Epidermal melanocyte (primary cell): ENCODE measurements around the gene COL20A1.

Experiments used
- DNase-seq: peaks from one replicate; pipeline ENCODE4 v3.0.0; 2011; ENCODE audit warnings: low spot score; ENCODE audit not compliant: insufficient read length

The COL20A1 gene

GRCh38 chr20:63347081-63347741, 54.2 kb downstream of the COL20A1 start:
- no peak for DNase-seq

DNA sequence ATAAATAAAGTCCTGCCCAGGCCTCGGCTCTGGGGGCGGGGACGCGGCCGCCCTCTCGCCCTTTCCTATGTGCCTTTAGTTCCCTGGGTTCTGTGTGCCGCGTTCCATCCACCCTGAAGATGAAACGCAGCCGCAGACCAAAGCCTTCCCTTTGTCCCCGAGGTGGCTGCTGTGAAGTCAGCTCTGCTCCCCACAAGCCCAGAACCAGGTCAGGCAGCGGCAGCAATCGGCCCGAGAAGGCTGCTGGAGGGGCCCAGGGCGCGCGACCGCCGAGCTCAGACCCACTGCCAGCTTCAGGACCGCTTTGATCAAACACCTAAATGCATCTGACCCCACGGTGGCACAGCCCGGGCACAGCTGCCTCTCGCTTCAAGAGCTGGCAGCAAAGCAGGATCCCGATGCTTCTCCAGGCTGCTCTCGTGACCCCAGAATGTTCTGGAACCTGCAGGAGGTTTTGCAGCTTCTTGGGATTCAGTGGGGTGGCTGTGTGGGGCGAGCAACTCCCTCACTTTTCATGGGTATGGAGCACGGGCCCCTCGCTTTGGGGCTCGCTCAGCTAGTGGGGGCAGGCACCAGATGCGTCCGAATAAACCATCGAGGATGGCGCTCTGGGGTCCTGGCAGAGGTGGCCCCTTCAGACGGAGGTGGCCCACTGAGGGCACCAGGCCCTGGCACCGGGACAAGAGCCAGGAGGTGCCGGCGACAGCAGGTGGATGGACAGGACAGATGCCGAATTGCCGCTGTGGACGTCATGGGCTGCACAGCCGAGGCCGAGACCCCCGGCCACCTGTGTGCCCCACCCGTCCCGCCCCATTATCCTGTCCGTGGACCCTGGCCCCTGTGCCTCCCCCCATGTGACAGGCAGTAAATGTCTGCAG, 55.2 kb downstream of the COL20A1 start:
- no peak for DNase-seq

GRCh38 chr20:63348828-63349515, 56.0 kb downstream of the COL20A1 start:
- DNase-seq = no peak

DNA sequence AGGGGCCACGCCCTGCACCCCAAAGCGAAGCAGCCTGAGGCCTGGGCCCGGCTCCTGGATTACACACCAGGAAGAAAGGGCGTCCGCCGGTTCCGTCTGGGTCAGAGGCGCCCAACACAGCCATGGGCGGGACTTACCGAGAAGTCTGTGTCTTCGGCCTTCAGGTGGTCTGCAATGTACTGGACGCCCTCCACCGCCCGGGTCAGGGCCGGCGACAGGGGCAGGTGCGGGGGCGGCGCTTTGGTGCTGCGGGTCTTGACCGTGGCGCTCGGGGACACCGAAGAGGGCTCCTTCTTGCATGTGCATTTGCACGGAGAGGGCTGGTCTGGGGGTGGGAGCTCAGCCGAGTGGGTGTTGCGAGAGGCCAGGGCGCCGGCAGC, 56.5 kb downstream of the COL20A1 start:
- DNase-seq = no peak

DNA sequence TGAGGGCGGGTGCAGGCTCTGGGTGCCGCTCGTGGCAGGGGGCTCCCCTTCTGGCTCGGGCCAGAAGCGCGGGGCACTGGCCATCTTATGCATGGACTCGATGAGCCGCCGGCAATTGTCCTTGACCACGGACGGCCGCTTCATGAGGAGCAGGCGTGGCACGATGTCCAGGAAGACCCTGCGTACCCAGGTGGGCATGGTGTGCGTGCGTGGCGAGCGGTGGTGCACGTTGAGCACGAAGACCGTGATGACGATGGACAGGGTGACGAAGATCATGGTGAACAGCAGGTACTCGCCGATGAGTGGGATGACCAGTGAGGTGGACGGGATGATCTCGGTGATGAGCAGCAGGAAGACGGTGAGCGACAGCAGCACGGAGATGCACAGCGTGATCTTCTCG, 57.2 kb downstream of the COL20A1 start:
- DNase-seq = no peak

DNA sequence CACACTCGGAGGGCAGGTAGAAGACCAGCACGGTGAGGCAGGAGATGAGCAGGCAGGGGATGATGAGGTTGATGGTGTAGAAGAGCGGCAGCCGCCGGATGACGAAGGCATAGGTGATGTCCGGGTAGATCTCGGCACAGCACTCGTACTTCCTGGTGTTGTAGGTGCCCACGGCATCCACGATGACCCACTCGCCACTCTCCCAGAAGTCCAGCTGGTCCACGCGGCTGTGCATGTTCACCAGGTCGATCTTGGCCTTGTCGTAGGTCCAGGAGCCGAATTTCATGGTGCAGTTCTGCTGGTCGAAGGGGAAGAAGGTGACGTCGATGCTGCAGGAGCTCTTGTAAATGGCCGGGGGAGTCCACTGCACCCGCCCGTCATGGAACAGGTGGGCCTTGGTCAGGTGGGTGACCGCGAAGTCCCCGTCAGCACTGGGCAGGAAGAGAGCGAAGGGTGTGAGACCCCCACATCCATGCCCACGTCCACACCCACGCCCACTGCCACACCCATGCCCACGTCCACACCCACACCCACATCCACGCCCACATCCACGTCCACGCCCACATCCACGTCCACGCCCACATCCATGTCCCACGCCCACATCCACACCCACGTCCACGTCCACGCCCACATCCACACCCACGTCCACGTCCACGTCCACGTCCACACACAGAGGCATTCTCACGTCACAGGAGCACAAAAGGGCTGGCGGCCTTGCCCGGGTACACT, 57.8 kb downstream of the COL20A1 start:
- no peak for DNase-seq

GRCh38 chr20:63351326-63351700, 58.3 kb downstream of the COL20A1 start:
- no peak for DNase-seq

- DNase-seq = no peak
Observed at GRCh38 chr20:63351811-63352591, 59.0 kb downstream of the COL20A1 start.

- no peak for DNase-seq
Observed at GRCh38 chr20:63352811-63353221, 59.8 kb downstream of the COL20A1 start.

- DNase-seq = no peak
Observed at GRCh38 chr20:63354636-63355350, 61.8 kb downstream of the COL20A1 start.

DNA sequence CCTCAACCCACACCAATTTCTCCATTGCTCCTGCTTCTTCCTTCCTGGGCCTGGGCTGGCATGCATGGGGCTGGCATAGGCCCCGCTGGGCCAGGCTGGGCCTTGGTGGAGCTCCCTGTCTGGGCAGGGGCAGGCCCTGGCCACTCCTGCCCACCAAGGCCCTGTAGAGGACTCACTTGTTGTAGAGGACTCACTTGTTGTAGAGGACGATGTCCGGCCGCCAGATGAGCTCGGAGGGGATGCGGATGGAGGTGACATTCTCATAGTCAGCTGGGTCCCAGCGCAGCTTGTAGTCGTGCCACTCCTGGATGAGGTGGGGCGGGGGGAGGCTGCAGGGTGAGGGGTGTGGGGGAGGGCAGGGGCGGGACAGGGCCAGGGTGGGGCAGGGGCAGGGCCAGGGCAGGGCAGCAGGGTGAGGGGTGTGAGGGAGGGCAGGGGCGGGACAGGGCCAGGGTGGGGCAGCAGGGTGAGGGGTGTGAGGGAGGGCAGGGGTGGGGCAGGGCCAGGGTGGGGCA, 62.9 kb downstream of the COL20A1 start:
- DNase-seq = no peak

GRCh38 chr20:63356511-63356910, 63.5 kb downstream of the COL20A1 start:
- no peak for DNase-seq

DNA sequence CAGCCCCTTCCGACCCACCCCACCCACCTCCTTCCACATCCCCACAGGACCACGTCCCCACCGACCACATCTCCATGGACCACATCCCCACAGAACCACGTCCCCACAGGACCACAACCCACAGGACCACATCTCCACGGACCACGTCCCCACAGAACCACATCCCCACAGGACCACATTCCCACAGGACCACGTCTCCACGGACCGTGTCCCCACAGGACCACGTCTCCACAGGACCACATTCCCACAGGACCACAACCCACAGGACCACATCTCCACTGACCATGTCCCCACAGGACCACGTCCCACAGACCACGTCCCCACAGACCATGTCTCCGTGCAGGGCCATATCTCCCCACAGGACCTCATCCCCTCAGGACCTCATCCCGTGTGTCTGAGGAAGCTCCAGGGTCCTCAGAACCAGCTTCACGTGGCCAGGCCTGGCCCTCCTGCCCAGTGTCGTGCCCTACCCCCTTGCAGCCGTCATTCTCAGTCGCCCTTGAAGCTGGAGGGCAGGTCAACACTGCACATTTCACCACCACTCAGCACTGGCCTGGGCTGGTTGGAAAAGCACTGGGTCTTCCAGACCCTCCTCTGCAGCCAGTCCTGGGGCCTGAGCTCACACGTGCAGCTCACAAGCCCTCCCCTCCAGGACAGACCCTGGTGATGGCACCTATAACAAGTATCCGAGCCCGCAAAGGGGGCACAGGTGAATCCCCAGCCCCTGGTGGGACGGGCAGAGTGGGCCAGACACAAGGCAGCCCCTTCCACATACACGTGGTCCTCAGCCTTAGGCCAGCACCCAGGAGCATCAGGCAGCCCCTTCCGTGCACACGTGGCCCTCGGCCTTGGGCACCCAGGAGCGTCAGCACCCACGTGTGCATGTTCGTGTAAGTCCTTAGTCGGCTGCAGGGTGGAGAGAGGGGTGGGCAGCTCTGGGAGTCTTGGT, 64.2 kb downstream of the COL20A1 start:
- DNase-seq = no peak

DNA sequence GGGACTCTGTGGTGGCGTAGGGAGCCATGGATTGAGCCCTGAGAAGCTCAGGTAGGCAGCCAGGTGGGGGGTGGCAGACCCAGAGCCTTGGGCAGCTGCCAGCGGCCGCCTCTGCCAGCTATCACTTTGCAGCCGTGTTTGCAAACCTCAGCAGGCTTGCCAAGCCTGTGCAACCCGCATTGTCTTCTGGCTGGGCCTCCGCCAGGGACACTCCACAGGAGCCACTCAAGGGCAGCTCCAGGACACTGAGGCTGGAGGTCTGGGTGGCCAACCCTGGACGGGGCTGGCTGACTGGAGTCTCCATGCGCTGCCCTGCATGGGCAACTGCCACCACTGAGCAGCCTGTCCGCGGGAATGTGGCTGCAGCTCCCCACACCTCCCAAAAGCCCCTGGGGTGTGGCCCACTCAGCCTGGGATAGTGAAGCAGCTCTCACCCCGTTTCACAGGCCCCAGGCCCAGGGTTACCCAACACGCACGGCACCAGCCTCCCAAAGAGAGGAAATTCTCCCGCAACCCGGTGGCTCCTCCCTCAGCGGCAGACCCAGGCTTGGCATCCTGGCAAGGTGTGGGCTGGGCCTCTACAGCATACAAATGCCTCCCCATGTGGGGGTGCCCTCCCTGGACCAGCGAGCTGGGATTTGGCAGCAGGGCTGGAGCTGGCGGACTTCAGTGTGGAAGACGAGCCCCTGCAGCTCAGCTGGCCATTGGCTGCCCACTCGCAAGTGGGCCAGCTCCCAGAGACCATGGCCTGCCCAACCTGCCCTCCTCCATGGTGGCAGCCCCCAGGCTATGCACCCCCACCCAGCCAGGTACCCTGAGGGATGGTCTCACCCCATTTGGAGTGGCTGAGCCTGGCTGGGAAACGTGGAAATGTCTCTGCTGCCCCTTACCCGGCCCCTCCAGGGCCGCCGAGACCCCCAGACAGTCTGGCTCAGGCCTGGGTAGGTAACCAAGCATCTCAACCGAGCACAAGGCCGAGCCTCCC, 65.2 kb downstream of the COL20A1 start:
- no peak for DNase-seq

DNA sequence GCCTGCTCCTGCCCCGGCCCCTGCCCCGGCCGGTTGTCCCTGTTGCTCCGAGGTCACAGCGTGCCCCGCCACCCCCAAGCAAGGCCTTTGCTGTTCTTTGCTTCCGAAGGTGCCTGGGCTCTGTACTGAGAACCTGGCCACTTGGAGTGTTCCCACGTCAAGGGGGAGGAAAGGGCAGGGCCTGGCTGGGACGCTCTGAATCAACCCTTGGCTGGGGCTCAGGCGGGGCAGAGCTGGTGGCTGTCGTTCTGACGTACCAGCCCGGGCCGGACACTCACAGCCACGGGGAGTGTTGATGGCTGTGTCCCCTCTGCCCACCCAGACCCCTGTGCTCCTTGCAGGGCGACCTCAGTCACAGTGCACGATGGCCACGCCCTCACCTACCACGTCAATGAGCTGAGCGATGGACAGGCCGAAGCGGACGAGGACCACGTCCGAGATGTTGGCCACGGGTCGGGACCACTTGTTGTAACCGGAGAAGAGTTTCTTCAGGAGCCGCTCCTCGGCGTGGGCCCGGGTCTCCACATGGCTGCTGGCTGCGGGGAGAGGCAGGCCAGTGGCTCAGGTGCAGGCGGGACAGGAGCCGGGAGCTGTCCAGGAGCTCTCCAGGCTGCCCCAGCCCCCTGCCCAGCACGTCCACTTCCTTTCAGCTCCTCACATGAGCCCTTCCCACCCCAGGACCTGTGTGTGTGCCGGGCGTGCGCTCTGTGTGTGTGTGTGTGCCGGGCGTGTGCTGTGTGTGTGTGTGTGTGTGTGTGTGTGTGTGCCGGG, 66.4 kb downstream of the COL20A1 start:
- no peak for DNase-seq

DNA sequence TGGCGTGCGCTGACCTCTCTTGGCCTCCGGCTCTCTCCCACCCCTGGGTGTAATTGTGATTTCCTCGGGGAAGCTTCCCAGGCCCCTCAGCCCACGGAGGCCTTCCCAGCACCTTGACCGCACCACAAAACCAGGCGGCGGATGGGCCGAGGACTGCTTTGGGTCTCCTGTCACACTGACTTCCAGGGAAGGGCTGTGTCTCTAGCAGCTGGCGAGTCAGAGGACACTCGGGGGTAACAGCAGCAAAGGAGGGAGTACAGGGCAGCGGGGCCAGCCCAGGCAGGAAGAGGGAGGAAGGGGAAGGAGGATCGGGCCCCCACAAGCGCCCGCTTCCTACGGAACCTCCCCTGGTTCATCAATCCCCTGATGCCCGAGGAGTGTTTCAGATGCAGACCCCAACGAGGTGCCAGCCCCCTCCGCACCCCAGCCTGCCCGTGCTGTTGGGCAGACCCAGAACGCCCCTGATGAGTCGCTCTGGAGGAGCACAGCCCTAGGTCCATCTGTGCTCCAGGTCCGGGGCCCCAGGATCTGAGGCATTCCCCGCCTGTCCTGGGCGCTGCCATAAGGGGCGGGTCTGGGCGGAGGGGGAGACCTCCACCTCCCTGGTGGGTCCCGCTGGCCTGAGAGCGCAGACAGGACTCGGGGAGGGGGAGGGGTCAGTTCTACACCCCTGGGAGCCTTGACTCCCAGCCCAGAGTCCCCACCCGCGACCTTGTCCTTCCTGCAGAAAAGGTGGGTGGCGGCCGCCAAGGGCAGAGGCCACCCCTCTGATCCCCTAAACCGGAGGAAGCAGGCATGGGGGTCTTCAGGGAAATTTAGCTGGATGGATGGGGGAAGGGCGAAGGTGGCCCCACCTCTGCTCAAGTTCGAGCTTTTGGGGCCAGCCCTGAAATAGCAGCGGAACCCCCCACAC, 67.2 kb downstream of the COL20A1 start:
- no peak for DNase-seq
